ENCODE measurements around the gene ZDHHC24.

The ZDHHC24 gene

DNA sequence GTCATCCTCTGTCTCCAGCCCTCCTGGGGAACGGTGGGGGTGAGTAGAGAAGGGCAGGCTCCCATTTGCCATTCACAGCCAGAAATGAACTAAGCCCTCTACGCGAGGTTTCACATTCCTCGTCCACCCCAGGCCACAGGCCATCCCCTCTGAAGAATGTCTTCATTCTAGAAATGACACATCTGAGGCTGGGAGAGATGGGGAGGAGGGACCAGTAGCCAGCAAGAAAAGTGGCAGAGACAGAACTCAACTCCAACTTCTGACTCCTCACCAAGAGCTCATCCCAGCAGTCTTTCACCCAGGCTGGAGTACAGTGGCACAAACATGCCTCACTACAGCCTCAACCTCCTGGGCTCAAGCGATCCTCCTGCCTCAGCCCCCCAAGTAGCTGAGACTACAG, 19.1 kb upstream of the ZDHHC24 start:
- H3K4me3 ChIP-seq (ENCODE audit: low read length), result no peak overlapping the region
- H3K4me1 ChIP-seq (ENCODE audit: low read length), result no peaks in the 10 kb centered on the region
- H3K36me3 ChIP-seq (replicated peaks; ENCODE audit: insufficient read depth, low read length), result no peaks in the 10 kb centered on the region
- TF ChIP-seq, protein P1, sequence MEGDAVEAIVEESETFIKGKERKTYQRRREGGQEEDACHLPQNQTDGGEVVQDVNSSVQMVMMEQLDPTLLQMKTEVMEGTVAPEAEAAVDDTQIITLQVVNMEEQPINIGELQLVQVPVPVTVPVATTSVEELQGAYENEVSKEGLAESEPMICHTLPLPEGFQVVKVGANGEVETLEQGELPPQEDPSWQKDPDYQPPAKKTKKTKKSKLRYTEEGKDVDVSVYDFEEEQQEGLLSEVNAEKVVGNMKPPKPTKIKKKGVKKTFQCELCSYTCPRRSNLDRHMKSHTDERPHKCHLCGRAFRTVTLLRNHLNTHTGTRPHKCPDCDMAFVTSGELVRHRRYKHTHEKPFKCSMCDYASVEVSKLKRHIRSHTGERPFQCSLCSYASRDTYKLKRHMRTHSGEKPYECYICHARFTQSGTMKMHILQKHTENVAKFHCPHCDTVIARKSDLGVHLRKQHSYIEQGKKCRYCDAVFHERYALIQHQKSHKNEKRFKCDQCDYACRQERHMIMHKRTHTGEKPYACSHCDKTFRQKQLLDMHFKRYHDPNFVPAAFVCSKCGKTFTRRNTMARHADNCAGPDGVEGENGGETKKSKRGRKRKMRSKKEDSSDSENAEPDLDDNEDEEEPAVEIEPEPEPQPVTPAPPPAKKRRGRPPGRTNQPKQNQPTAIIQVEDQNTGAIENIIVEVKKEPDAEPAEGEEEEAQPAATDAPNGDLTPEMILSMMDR (IDR thresholded peaks at IDR 0.05; ENCODE audit: low read length), result no peak
- no peak for TF ChIP-seq EZH2phosphoT487 (IDR thresholded peaks at IDR 0.05; ENCODE audit: low read length)
- no peak for TF ChIP-seq EZH2 (optimal IDR thresholded peaks at IDR 0.05; ENCODE audit: low read depth, low read length)
- H4K20me1 ChIP-seq (ENCODE audit: insufficient read depth, low read length), result no peaks in the 10 kb centered on the region
- peaks cover 85% of the 10 kb centered on the region for H3K27me3 ChIP-seq (replicated peaks; ENCODE audit: insufficient read depth, low read length)
- H2AFZ ChIP-seq (ENCODE audit: low read length), result no peak overlapping the region
- H3K9me3 ChIP-seq (replicated peaks; ENCODE audit: insufficient read depth, low read length), result no peaks in the 10 kb centered on the region
- no peak overlapping the region for H3K9ac ChIP-seq (ENCODE audit: low read length)
- no peaks in the 10 kb centered on the region for H3K9me2 ChIP-seq (replicated peaks; ENCODE audit: insufficient read depth, low read length)
- H3K27ac ChIP-seq (ENCODE audit: low read length), result no peak overlapping the region
- H3K4me2 ChIP-seq (ENCODE audit: low read depth, low read length), result no peak overlapping the region
- no peaks in the 10 kb centered on the region for H3K79me2 ChIP-seq (ENCODE audit: low read length)
- no peaks in the 10 kb centered on the region for H3F3A ChIP-seq (ENCODE audit: insufficient read depth, low read length)
- no peak for DNase-seq

DNA sequence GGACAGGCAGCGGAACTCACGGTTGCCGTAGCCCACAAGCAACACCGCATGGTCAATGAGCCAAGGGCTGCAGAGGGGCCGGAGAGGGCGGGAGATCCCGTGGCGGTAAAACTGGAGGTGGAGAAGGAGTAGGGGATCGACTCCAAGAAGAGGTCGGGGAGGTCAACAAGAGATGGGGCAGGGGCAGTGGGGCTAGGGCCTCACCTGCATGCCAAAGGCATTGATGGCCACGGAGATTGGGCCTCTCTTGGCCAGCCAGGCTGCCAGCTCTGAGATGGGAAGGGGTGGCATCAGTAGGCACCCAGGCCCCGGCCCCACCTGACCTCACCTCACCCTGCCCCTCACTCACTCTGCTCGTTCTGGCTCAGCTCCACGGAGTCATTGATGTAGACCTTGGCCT, 18.7 kb upstream of the ZDHHC24 start:
- Histone ChIP-seq H3K36me3 (replicated peaks; ENCODE audit: insufficient read depth, low read length) (no peaks in the 10 kb centered on the region), H2AFZ (ENCODE audit: low read length) (no peak overlapping the region), H3K9me2 (replicated peaks; ENCODE audit: insufficient read depth, low read length) (no peaks in the 10 kb centered on the region), H3K9ac (ENCODE audit: low read length) (no peak overlapping the region), H3K4me3 (ENCODE audit: low read length) (no peak overlapping the region), H3F3A (ENCODE audit: insufficient read depth, low read length) (no peaks in the 10 kb centered on the region), H3K27me3 (replicated peaks; ENCODE audit: insufficient read depth, low read length) (peaks cover 85% of the 10 kb centered on the region), H4K20me1 (ENCODE audit: insufficient read depth, low read length) (no peaks in the 10 kb centered on the region), H3K27ac (ENCODE audit: low read length) (no peak overlapping the region), H3K4me2 (ENCODE audit: low read depth, low read length) (no peak overlapping the region), H3K79me2 (ENCODE audit: low read length) (no peaks in the 10 kb centered on the region), H3K9me3 (replicated peaks; ENCODE audit: insufficient read depth, low read length) (no peaks in the 10 kb centered on the region), H3K4me1 (ENCODE audit: low read length) (no peaks in the 10 kb centered on the region)
- no peak for DNase-seq
- TF ChIP-seq EZH2 (optimal IDR thresholded peaks at IDR 0.05; ENCODE audit: low read depth, low read length) (no peak), EZH2phosphoT487 (IDR thresholded peaks at IDR 0.05; ENCODE audit: low read length) (no peak)
- TF ChIP-seq, protein P1 (IDR thresholded peaks at IDR 0.05; ENCODE audit: low read length), result no peak

DNA sequence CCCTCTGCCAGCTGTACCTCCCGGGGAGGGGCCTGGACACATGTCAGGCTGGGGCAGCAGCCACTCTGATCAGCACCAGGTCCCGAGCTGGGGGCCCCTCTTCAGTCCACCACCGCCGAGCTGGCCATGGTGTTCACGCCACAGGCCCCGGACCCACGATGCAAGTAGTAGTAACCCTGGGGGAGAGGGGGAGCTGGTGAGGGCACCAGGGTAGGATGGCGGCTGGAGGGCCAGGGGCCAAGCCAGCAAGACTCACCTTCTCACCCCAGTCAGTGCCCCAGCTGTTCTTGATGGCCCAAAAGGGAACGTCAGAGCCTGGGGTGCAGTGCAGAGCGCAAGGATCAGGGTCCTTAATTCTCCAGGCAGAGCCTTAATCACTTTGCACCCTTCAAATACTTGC, 18.0 kb upstream of the ZDHHC24 start:
- Histone ChIP-seq H3K36me3 (replicated peaks; ENCODE audit: insufficient read depth, low read length) (no peaks in the 10 kb centered on the region), H2AFZ (ENCODE audit: low read length) (no peak overlapping the region), H4K20me1 (ENCODE audit: insufficient read depth, low read length) (no peaks in the 10 kb centered on the region), H3F3A (ENCODE audit: insufficient read depth, low read length) (no peaks in the 10 kb centered on the region), H3K27ac (ENCODE audit: low read length) (no peak overlapping the region), H3K4me3 (ENCODE audit: low read length) (no peak overlapping the region), H3K9me3 (replicated peaks; ENCODE audit: insufficient read depth, low read length) (no peaks in the 10 kb centered on the region), H3K4me2 (ENCODE audit: low read depth, low read length) (no peak overlapping the region), H3K4me1 (ENCODE audit: low read length) (no peaks in the 10 kb centered on the region), H3K9me2 (replicated peaks; ENCODE audit: insufficient read depth, low read length) (no peaks in the 10 kb centered on the region), H3K27me3 (replicated peaks; ENCODE audit: insufficient read depth, low read length) (peaks cover 86% of the 10 kb centered on the region), H3K9ac (ENCODE audit: low read length) (no peak overlapping the region), H3K79me2 (ENCODE audit: low read length) (no peaks in the 10 kb centered on the region)
- DNase-seq, result no peak
- TF ChIP-seq EZH2phosphoT487 (IDR thresholded peaks at IDR 0.05; ENCODE audit: low read length) (no peak), EZH2 (optimal IDR thresholded peaks at IDR 0.05; ENCODE audit: low read depth, low read length) (no peak)
- TF ChIP-seq, protein P1 (IDR thresholded peaks at IDR 0.05; ENCODE audit: low read length), result no peak
